CD14-positive monocyte (primary cell): ENCODE data around the gene ITIH1. TPM values are rescaled to one million over a fixed set of nuclear protein-coding genes. Genes with fewer than 3 reads are reported as not detected.

Source experiments
- DNase-seq, 3 donors: peaks; one replicate each; pipeline ENCODE4 v3.0.0-alpha.2; 2011 to 2022
- H2AFZ ChIP-seq: 2 replicates; pipeline ENCODE4 v1.6.0; 2012; ENCODE audit warnings: mild to moderate bottlenecking, low read depth, low read length, inconsistent platforms; ENCODE audit not compliant: insufficient read depth, poor library complexity, severe bottlenecking
- H3K27ac ChIP-seq, 2 donors: 1 replicate in 1 of 2; 2 replicates in 1 of 2; pipeline ENCODE4 v1.5.1; 2012 to 2013; ENCODE audit warnings: low read length in 2 of 2, control low read depth in 1 of 2, inconsistent platforms in 1 of 2, low read depth in 1 of 2, mild to moderate bottlenecking in 1 of 2
- H3K27me3 ChIP-seq, 2 donors: one replicate each; pipeline versions ENCODE4 v1.6.0 to v1.6.1; 2011 to 2013; ENCODE audit warnings: low read length in 2 of 2; ENCODE audit not compliant: control insufficient read depth in 2 of 2, insufficient read depth in 2 of 2
- H3K36me3 ChIP-seq, 2 donors: replicated peaks in 1 of 2; 1 replicate in 1 of 2; 2 replicates in 1 of 2; pipeline versions ENCODE4 v1.5.1 to v1.6.1; 2012 to 2013; ENCODE audit warnings: low read length in 2 of 2, control low read depth in 1 of 2, inconsistent platforms in 1 of 2, mild to moderate bottlenecking in 1 of 2; ENCODE audit not compliant: insufficient read depth in 2 of 2, control insufficient read depth in 1 of 2
- H3K4me1 ChIP-seq, 2 donors: 1 replicate in 1 of 2; 2 replicates in 1 of 2; pipeline versions ENCODE4 v1.5.1 to v1.6.1; 2012 to 2013; ENCODE audit warnings: low read length in 2 of 2, control low read depth in 1 of 2, inconsistent platforms in 1 of 2, mild to moderate bottlenecking in 1 of 2, moderate library complexity in 1 of 2; ENCODE audit not compliant: insufficient read depth in 2 of 2, control insufficient read depth in 1 of 2
- H3K4me2 ChIP-seq: replicated peaks from 2 replicates; pipeline ENCODE3; 2012; ENCODE audit warnings: low read length, moderate library complexity, mild to moderate bottlenecking; ENCODE audit not compliant: poor library complexity, severe bottlenecking; ENCODE audit errors: extremely low read depth
- H3K4me3 ChIP-seq, 3 experiments: fragments of 200-600 bp in 1 of 3; sonication (generic) in 1 of 3; replicated peaks in 1 of 3; 1 replicate in 2 of 3; 2 replicates in 1 of 3; pipeline ENCODE4 v1.5.1; 2011 to 2013; ENCODE audit warnings: low read length in 3 of 3, mild to moderate bottlenecking in 3 of 3, control low read depth in 2 of 3, low read depth in 2 of 3, inconsistent platforms in 1 of 3, moderate library complexity in 1 of 3
- H3K79me2 ChIP-seq: 2 replicates; pipeline ENCODE4 v1.6.0; 2012; ENCODE audit warnings: mild to moderate bottlenecking, control low read depth, inconsistent platforms, low read length, moderate library complexity; ENCODE audit not compliant: insufficient read depth
- H3K9ac ChIP-seq: 2 replicates; pipeline ENCODE4 v1.6.0; 2017; ENCODE audit warnings: low read length, mild to moderate bottlenecking; ENCODE audit not compliant: insufficient read depth, poor library complexity, severe bottlenecking
- H3K9me3 ChIP-seq, 2 donors: replicated peaks in 1 of 2; 1 replicate in 1 of 2; 2 replicates in 1 of 2; pipeline versions ENCODE4 v1.5.1 to v1.6.1; 2012 to 2013; ENCODE audit warnings: low read length in 2 of 2, control low read depth in 1 of 2; ENCODE audit not compliant: control insufficient read depth in 1 of 2, insufficient read depth in 1 of 2
- H4K20me1 ChIP-seq: 2 replicates; pipeline ENCODE4 v1.6.0; 2012; ENCODE audit warnings: mild to moderate bottlenecking, low read length, control low read depth, moderate library complexity; ENCODE audit not compliant: insufficient read depth
- H3K27ac Mint-ChIP-seq, 7 donors: one replicate each; pipeline ENCODE4 v1.8.0; 2020; ENCODE audit warnings: mild to moderate bottlenecking in 7 of 7, mixed read lengths in 7 of 7, moderate library complexity in 6 of 7, inconsistent platforms in 2 of 7
- H3K27me3 Mint-ChIP-seq, 3 donors: one replicate each; pipeline ENCODE4 v1.8.0; 2021 to 2022; ENCODE audit warnings: low read depth in 3 of 3, mild to moderate bottlenecking in 3 of 3, mixed read lengths in 3 of 3, moderate library complexity in 3 of 3, inconsistent platforms in 1 of 3
- H3K36me3 Mint-ChIP-seq, 2 donors: one replicate each; pipeline ENCODE4 v1.8.0; 2020; ENCODE audit warnings: mixed read lengths in 2 of 2, inconsistent platforms in 1 of 2, mild to moderate bottlenecking in 1 of 2
- H3K4me1 Mint-ChIP-seq: one replicate; pipeline ENCODE4 v1.8.0; 2020; ENCODE audit warnings: mild to moderate bottlenecking, mixed read lengths
- H3K4me3 Mint-ChIP-seq, 2 donors: one replicate each; pipeline ENCODE4 v1.8.0; 2020; ENCODE audit warnings: mild to moderate bottlenecking in 2 of 2, mixed read lengths in 2 of 2, moderate library complexity in 1 of 2
- H3K9me3 Mint-ChIP-seq, 7 donors: one replicate each; pipeline ENCODE4 v1.8.0; 2020 to 2022; ENCODE audit warnings: mixed read lengths in 7 of 7, mild to moderate bottlenecking in 6 of 7, moderate library complexity in 6 of 7, inconsistent platforms in 2 of 7
- CTCF ChIP-seq: fragments of 200-600 bp; IDR thresholded peaks from one replicate; pipeline ENCODE4 v1.8.0; 2022; ENCODE audit warnings: antibody characterized with exemption, mild to moderate bottlenecking
- WGBS: methylation state at CpG from one replicate; pipeline ENCODE4 v1.1.5; 2013; ENCODE audit warnings: missing lambda C conversion rate; ENCODE audit not compliant: insufficient coverage; 5-methylcytosine and 5-hydroxymethylcytosine counted together
- intact Hi-C, 2 donors: fragments of 100-400 bp; cut with micrococcal nuclease; formaldehyde crosslinking; loops; one replicate each; pipeline versions ENCODE4 v1.15.0 to v1.15.1; 2023
- polyA plus RNA-seq, 3 donors: library from polyadenylated mRNA; depleted of rRNA in 1 of 3; unstranded in 2 of 3; stranded (reverse) in 1 of 3; fragments of 300-500 nt in 2 of 3; fragments of >200 nt in 1 of 3; fragmentation: Illumina TruSeq in 2 of 3; gene quantifications; 1 replicate in 2 of 3; 2 replicates in 1 of 3; pipeline ENCODE4 v1.2.3, GENCODE V29; 2012 to 2021

Gene ITIH1
- polyA plus RNA-seq, 3 donors: 0.75 to 4.4 (median 1.3) TPM

GRCh38 chr3:52834871-52835501, 57.6 kb downstream of the ITIH1 start, which contains the start of gene MUSTN1:
Gene MUSTN1, minus strand, starts transcription at chr3:52835019. Its CDS starts 71 bp downstream, at chr3:52834948.
- Histone ChIP-seq H2AFZ (no peak within 1 kb of the TSS), H3K79me2 (no peaks in the 10 kb centered on the region), H4K20me1 (no peaks in the 10 kb centered on the region), H3K4me3 (no peak within 1 kb of the TSS), H3K36me3 (peaks cover 38 to 72% of the 10 kb centered on the region in 2 donors), H3K27me3 (no peaks in the 10 kb centered on the region), H3K27ac (no peak within 1 kb of the TSS), H3K9ac (no peak within 1 kb of the TSS), H3K4me2 (no peak within 1 kb of the TSS), H3K9me3 (no peaks in the 10 kb centered on the region), H3K4me1 (no peaks in the 10 kb centered on the region)
- intact Hi-C loops: no loop called here
- Mint-ChIP-seq H3K27ac (peak within 1 kb of the TSS in 2 of 7 donors; percentile 65 to 68), H3K4me3 (no peak within 1 kb of the TSS), H3K9me3 (no peaks in the 10 kb centered on the region), H3K27me3 (peaks cover 0 to 4% (median 2%) of the 10 kb centered on the region in 3 donors), H3K36me3 (peaks cover 44 to 61% of the 10 kb centered on the region in 2 donors), H3K4me1 (peaks cover 8% of the 10 kb centered on the region)
- 96% methylated on average over 4 of the region's 11 CpGs for WGBS
- DNase-seq: no peak
- no peak for TF ChIP-seq CTCF

GRCh38 chr3:52835766-52836470, 58.5 kb downstream of the ITIH1 start:
- peaks cover 0 to 2% (median 0%) of the 10 kb centered on the region in 7 donors for H3K9me3 Mint-ChIP-seq
- H3K27me3 ChIP-seq: no peaks in the 10 kb centered on the region
- no peak overlapping the region for H2AFZ ChIP-seq
- H3K9me3 ChIP-seq: no peaks in the 10 kb centered on the region
- TF ChIP-seq CTCF: no peak
- peaks cover 47 to 82% of the 10 kb centered on the region in 2 donors for H3K36me3 ChIP-seq
- no peaks in the 10 kb centered on the region for H4K20me1 ChIP-seq
- peak overlapping the region in 1 of 7 donors; percentile 65 for H3K27ac Mint-ChIP-seq
- WGBS: 97% methylated on average over 4 of the region's 8 CpGs
- H3K27ac ChIP-seq: no peak overlapping the region
- no peak overlapping the region for H3K9ac ChIP-seq
- H3K4me1 ChIP-seq: no peaks in the 10 kb centered on the region
- H3K4me3 Mint-ChIP-seq: no peak overlapping the region
- H3K36me3 Mint-ChIP-seq: peaks cover 54 to 67% of the 10 kb centered on the region in 2 donors
- intact Hi-C loops: no loop called here
- no peak for DNase-seq
- H3K79me2 ChIP-seq: no peaks in the 10 kb centered on the region
- H3K4me2 ChIP-seq: no peak overlapping the region
- H3K4me3 ChIP-seq: no peak overlapping the region
- H3K4me1 Mint-ChIP-seq: peaks cover 8% of the 10 kb centered on the region
- H3K27me3 Mint-ChIP-seq: peaks cover 0 to 4% (median 2%) of the 10 kb centered on the region in 3 donors
